ENCODE measurements around the gene SMC1B.

Gene SMC1B

GRCh38 chr22:45310977-45311531 lies 102.3 kb downstream of the SMC1B start:
- peak overlapping the region; percentile 74 for H3K4me3 ChIP-seq (ENCODE audit: low read length)
- DNase-seq (ENCODE audit: low read depth), result no peak
- no peak for TF ChIP-seq CTCF (IDR thresholded peaks at IDR 0.05; ENCODE audit: insufficient read depth, low read depth, low read length, missing control alignments)

- peak overlapping the region; percentile 74 for H3K4me3 ChIP-seq (ENCODE audit: low read length)
- no peak for DNase-seq (ENCODE audit: low read depth)
- no peak for TF ChIP-seq CTCF (IDR thresholded peaks at IDR 0.05; ENCODE audit: insufficient read depth, low read depth, low read length, missing control alignments)
These were observed 102.9 kb downstream of the SMC1B start for GRCh38 chr22:45310331-45310976.

GRCh38 chr22:45309422-45310227 lies 103.8 kb downstream of the SMC1B start, which contains the start of gene FAM118A:
TSS of gene FAM118A (plus strand) at chr22:45309934. CDS start at chr22:45322380, 12,446 bp downstream.
- no peak for TF ChIP-seq CTCF (IDR thresholded peaks at IDR 0.05; ENCODE audit: insufficient read depth, low read depth, low read length, missing control alignments)
- peak within 1 kb of the TSS; percentile 74 for H3K4me3 ChIP-seq (ENCODE audit: low read length)

GRCh38 chr22:45308957-45309421 lies 104.4 kb downstream of the SMC1B start:
- no peak for TF ChIP-seq CTCF (IDR thresholded peaks at IDR 0.05; ENCODE audit: insufficient read depth, low read depth, low read length, missing control alignments)
- no peak for DNase-seq (ENCODE audit: low read depth)
- peak overlapping the region; percentile 49 for H3K4me3 ChIP-seq (ENCODE audit: low read length)

More at GRCh38 chr22:45309422-45310227, 103.8 kb downstream of the SMC1B start, which contains the start of gene FAM118A:
- peak; percentile 94 for DNase-seq (ENCODE audit: low read depth)

GRCh38 chr22:45308391-45308956 lies 104.9 kb downstream of the SMC1B start:
- no peak for DNase-seq (ENCODE audit: low read depth)
- H3K4me3 ChIP-seq (ENCODE audit: low read length), result peak overlapping the region; percentile 49
- no peak for TF ChIP-seq CTCF (IDR thresholded peaks at IDR 0.05; ENCODE audit: insufficient read depth, low read depth, low read length, missing control alignments)

- DNase-seq (ENCODE audit: low read depth), result no peak
- TF ChIP-seq CTCF (IDR thresholded peaks at IDR 0.05; ENCODE audit: insufficient read depth, low read depth, low read length, missing control alignments), result no peak
- no peak overlapping the region for H3K4me3 ChIP-seq (ENCODE audit: low read length)
These were observed 107.3 kb downstream of the SMC1B start for GRCh38 chr22:45306139-45306538.

Data from epithelial cell of esophagus (primary cell).